ENCODE measurements around the gene ITGB3BP. TPM values are rescaled to one million over a fixed set of nuclear protein-coding genes. Genes with fewer than 3 reads are reported as not detected.

ITGB3BP gene
- total RNA-seq, 1 donor from 2014 or later: 9.2 TPM

GRCh38 chr1:63557365-63557987 lies 34.5 kb upstream of the ITGB3BP start:
- Histone ChIP-seq H3K36me3 (ENCODE audit: control insufficient read depth, insufficient read depth, low read length) (no peaks in the 10 kb centered on the region), H3K27me3 (ENCODE audit: control insufficient read depth, insufficient read depth, low read length) (no peaks in the 10 kb centered on the region), H3K4me3 (ENCODE audit: low read depth, low read length) (no peak overlapping the region)
- no peak for DNase-seq (ENCODE audit: low read depth)
- TF ChIP-seq, protein P1, sequence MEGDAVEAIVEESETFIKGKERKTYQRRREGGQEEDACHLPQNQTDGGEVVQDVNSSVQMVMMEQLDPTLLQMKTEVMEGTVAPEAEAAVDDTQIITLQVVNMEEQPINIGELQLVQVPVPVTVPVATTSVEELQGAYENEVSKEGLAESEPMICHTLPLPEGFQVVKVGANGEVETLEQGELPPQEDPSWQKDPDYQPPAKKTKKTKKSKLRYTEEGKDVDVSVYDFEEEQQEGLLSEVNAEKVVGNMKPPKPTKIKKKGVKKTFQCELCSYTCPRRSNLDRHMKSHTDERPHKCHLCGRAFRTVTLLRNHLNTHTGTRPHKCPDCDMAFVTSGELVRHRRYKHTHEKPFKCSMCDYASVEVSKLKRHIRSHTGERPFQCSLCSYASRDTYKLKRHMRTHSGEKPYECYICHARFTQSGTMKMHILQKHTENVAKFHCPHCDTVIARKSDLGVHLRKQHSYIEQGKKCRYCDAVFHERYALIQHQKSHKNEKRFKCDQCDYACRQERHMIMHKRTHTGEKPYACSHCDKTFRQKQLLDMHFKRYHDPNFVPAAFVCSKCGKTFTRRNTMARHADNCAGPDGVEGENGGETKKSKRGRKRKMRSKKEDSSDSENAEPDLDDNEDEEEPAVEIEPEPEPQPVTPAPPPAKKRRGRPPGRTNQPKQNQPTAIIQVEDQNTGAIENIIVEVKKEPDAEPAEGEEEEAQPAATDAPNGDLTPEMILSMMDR (IDR thresholded peaks at IDR 0.05; ENCODE audit: insufficient read depth, low read length, poor library complexity, severe bottlenecking): peak; percentile 68

DNA sequence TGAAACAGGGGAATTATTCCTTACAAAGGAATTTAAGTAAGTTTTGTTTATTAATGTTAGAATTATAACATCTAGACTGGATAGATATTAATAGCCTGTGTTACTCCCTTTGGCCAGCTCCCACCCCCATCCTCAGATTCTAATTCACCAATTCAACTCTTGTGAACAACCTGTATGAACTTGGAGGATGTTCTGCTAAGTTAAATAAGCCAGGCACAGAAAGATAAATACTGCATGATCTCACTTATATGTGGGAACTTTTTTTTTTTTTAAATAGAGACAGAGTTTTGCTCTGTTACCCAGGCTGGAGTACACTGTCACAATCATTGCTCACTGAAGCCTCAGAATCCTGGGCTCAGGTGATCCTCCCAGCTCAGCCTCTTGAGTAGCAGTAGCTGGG lies 32.5 kb upstream of the ITGB3BP start:
- Histone ChIP-seq H3K4me3 (ENCODE audit: low read depth, low read length) (no peak overlapping the region), H3K36me3 (ENCODE audit: control insufficient read depth, insufficient read depth, low read length) (no peaks in the 10 kb centered on the region), H3K27me3 (ENCODE audit: control insufficient read depth, insufficient read depth, low read length) (no peaks in the 10 kb centered on the region)
- TF ChIP-seq, protein P1 (IDR thresholded peaks at IDR 0.05; ENCODE audit: insufficient read depth, low read length, poor library complexity, severe bottlenecking): no peak
- no peak for DNase-seq (ENCODE audit: low read depth)

DNA sequence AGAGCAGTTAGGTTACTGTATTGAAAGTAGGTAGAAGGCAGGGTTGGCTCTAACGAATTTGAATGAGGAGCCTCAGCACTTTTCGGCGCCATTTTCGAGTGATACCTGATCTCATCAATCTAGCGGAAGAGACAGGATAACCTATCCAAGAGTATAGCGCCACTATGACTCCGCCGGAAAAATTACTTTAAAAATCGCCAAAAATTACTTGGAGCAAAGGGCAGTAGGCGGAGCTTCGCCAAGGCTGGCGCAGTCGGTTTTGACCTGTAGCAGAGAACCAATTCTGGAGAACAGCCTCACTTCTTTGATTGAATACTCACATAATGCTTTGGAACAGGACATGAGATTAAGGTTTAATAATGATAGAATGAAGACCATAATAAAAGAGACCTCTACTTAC lies 25.9 kb upstream of the ITGB3BP start:
- no peak for DNase-seq (ENCODE audit: low read depth)
- TF ChIP-seq, protein P1 (IDR thresholded peaks at IDR 0.05; ENCODE audit: insufficient read depth, low read length, poor library complexity, severe bottlenecking): no peak
- no peak overlapping the region for H3K4me3 ChIP-seq (ENCODE audit: low read depth, low read length)
- H3K27me3 ChIP-seq (ENCODE audit: control insufficient read depth, insufficient read depth, low read length): no peaks in the 10 kb centered on the region
- H3K36me3 ChIP-seq (ENCODE audit: control insufficient read depth, insufficient read depth, low read length): no peaks in the 10 kb centered on the region

DNA sequence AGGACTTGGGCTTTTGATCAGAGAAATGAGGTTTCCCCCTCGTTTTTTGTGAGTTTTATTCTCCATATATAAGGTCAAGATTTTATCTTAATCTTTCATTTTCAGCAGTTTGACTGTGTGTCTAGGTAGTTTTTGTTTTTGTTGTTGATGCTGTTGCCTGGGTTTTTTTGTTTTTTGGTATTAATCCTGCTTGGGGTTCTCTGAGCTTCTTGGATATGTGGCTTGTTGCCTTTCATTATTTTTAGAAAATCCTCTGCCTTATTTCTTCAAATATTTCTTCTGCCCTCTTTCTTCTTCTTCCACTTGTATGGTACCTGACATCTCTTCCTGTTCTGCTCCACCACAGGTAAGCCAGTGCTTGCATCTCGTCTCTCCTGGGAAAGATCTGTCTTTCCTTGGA lies 25.3 kb upstream of the ITGB3BP start:
- no peak for DNase-seq (ENCODE audit: low read depth)
- Histone ChIP-seq H3K27me3 (ENCODE audit: control insufficient read depth, insufficient read depth, low read length) (no peaks in the 10 kb centered on the region), H3K36me3 (ENCODE audit: control insufficient read depth, insufficient read depth, low read length) (no peaks in the 10 kb centered on the region), H3K4me3 (ENCODE audit: low read depth, low read length) (no peak overlapping the region)
- TF ChIP-seq, protein P1 (IDR thresholded peaks at IDR 0.05; ENCODE audit: insufficient read depth, low read length, poor library complexity, severe bottlenecking): no peak

DNA sequence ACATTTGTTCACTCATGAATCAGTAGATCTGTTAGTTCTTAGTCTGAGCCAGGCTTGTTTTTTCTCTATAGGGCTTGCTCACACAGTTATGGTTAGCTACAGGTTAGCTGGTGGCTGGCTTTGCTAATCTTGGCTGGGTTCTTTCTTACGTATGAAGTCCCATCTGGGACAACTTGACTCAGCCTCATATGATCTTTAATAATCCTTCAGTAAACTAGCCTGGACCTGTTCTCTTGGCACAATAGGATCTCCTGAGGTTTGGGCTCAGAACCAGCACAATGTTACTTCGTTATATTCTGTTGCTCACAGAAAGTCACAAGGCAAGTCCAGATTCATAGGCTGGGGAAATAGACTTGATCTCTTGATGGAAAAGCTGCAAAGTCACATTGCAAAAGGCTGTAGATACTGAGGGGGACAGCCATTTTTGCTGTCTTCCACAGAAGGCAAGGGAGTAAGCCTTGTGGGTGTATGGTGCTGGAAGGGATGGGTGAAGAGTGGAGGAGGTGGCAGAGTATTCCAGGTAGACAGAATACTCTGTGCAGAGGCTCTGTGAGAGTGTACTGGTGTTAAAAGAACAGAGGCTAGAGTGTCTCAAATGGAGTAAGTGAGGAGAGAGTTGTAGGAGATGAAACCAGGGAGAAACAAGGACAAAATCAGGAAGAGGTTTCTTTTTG lies 24.7 kb upstream of the ITGB3BP start:
- DNase-seq (ENCODE audit: low read depth): no peak
- Histone ChIP-seq H3K36me3 (ENCODE audit: control insufficient read depth, insufficient read depth, low read length) (no peaks in the 10 kb centered on the region), H3K4me3 (ENCODE audit: low read depth, low read length) (no peak overlapping the region), H3K27me3 (ENCODE audit: control insufficient read depth, insufficient read depth, low read length) (no peaks in the 10 kb centered on the region)
- TF ChIP-seq, protein P1 (IDR thresholded peaks at IDR 0.05; ENCODE audit: insufficient read depth, low read length, poor library complexity, severe bottlenecking): no peak

DNA sequence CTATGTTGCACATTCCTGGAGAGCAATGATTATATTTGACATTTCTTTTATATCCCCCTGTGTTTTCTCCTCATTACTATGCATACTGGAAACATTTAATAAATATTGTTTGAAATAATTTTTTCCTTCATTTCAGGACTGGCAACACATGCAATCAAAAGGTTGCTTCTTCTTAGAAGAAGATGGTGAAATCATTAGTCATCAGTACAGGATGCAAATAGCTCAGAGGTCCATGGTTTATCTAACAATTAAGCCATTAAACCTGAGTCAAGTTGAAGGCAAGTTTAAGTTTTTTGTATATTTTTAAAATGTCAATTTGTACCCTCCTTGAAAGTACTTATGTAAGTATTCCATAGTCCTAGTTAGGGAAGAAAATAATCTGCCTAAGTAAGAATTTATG lies 22.8 kb upstream of the ITGB3BP start:
- TF ChIP-seq, protein P1 (IDR thresholded peaks at IDR 0.05; ENCODE audit: insufficient read depth, low read length, poor library complexity, severe bottlenecking): no peak
- no peak overlapping the region for H3K4me3 ChIP-seq (ENCODE audit: low read depth, low read length)
- no peaks in the 10 kb centered on the region for H3K36me3 ChIP-seq (ENCODE audit: control insufficient read depth, insufficient read depth, low read length)
- no peak for DNase-seq (ENCODE audit: low read depth)
- H3K27me3 ChIP-seq (ENCODE audit: control insufficient read depth, insufficient read depth, low read length): no peaks in the 10 kb centered on the region

Measured in kidney epithelial cell (primary cell).